ENCODE measurements around the gene ALDH1A2.

DNA sequence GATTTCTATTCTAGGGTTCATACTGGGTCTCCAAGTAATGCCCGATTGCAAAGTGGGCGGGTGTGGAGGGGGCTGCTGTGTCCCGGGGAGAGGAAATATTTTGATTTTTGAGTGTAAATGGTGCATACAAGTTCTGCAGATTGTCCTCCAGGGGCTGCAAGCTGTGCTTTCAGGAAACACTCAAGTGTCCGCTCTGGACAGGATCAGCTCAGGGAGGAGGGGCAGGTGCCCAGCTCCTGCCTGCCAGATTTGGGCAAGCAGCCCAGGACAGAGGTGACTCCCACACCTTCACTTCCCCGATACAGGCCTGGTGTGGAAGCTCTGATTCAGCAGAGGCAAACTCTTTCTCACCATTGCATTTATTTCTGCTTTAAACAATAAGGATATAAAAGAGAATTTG, 142.7 kb downstream of the ALDH1A2 start:
- TF ChIP-seq ARNT (IDR thresholded peaks at IDR 0.05) (no peak), SP1 (IDR thresholded peaks at IDR 0.05) (no peak), FOXA1 (IDR thresholded peaks at IDR 0.05) (no peak), NFRKB (IDR thresholded peaks at IDR 0.05) (no peak), FOXM1 (IDR thresholded peaks at IDR 0.05; ENCODE audit: borderline replicate concordance) (no peak), TARDBP (IDR thresholded peaks at IDR 0.05) (no peak), HDGF (IDR thresholded peaks at IDR 0.05; ENCODE audit: borderline replicate concordance) (no peak), BHLHE40 (IDR thresholded peaks at IDR 0.05; ENCODE audit: borderline replicate concordance) (no peak), SUZ12 (IDR thresholded peaks at IDR 0.05) (no peak), FOXK2 (IDR thresholded peaks at IDR 0.05) (no peak), ELF4 (IDR thresholded peaks at IDR 0.05) (no peak), CTBP1 (IDR thresholded peaks at IDR 0.05; ENCODE audit: borderline replicate concordance) (no peak), LEF1 (IDR thresholded peaks at IDR 0.05; ENCODE audit: borderline replicate concordance) (no peak)
- TF ChIP-seq, protein P1, sequence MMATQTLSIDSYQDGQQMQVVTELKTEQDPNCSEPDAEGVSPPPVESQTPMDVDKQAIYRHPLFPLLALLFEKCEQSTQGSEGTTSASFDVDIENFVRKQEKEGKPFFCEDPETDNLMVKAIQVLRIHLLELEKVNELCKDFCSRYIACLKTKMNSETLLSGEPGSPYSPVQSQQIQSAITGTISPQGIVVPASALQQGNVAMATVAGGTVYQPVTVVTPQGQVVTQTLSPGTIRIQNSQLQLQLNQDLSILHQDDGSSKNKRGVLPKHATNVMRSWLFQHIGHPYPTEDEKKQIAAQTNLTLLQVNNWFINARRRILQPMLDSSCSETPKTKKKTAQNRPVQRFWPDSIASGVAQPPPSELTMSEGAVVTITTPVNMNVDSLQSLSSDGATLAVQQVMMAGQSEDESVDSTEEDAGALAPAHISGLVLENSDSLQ (IDR thresholded peaks at IDR 0.05), result no peak
